T1000 (cell line): ENCODE measurements around the gene SH3D21.

ENCODE experiments used
- DNase-seq: peaks from one replicate; lab custom pipeline; 2025; ENCODE audit warnings: mixed read lengths; lab: John Stamatoyannopoulos, UW

SH3D21 gene

GRCh38 chr1:36306210-36306901 is at the start of gene SH3D21:
SH3D21 (plus strand) TSS chr1:36306368; CDS start chr1:36306421, 53 bp downstream.
- no peak for DNase-seq

- no peak for DNase-seq
Measured at GRCh38 chr1:36256558-36257374, 49.4 kb upstream of the SH3D21 start.

- no peak for DNase-seq
Measured at GRCh38 chr1:36257375-36257767, 48.8 kb upstream of the SH3D21 start.

GRCh38 chr1:36258960-36259344 is 47.2 kb upstream of the SH3D21 start:
- DNase-seq, result no peak

- no peak for DNase-seq
Measured at GRCh38 chr1:36268981-36269380, 37.2 kb upstream of the SH3D21 start.

GRCh38 chr1:36269408-36269838 is 36.7 kb upstream of the SH3D21 start:
- no peak for DNase-seq

- no peak for DNase-seq
Measured at GRCh38 chr1:36273024-36273423, 33.1 kb upstream of the SH3D21 start.

GRCh38 chr1:36274201-36274600 is 32.0 kb upstream of the SH3D21 start:
- no peak for DNase-seq

- DNase-seq, result no peak
Measured at GRCh38 chr1:36276688-36277087, 29.5 kb upstream of the SH3D21 start.

- no peak for DNase-seq
Measured at GRCh38 chr1:36279110-36279788, 26.9 kb upstream of the SH3D21 start.

- no peak for DNase-seq
Measured at GRCh38 chr1:36279789-36280296, 26.3 kb upstream of the SH3D21 start.

GRCh38 chr1:36284061-36284460 is 22.1 kb upstream of the SH3D21 start:
- no peak for DNase-seq

- no peak for DNase-seq
Measured at GRCh38 chr1:36284517-36284916, 21.7 kb upstream of the SH3D21 start.

GRCh38 chr1:36285443-36286101 is 20.6 kb upstream of the SH3D21 start:
- DNase-seq, result peak; percentile 10

- DNase-seq, result no peak
Measured at GRCh38 chr1:36286802-36287201, 19.4 kb upstream of the SH3D21 start.

GRCh38 chr1:36287595-36287994 is 18.6 kb upstream of the SH3D21 start:
- no peak for DNase-seq

GRCh38 chr1:36295390-36295789 is 10.8 kb upstream of the SH3D21 start:
- no peak for DNase-seq

- DNase-seq, result no peak
Measured at GRCh38 chr1:36297062-36297461, 9.1 kb upstream of the SH3D21 start.

GRCh38 chr1:36298640-36299039 is 7.5 kb upstream of the SH3D21 start:
- DNase-seq, result no peak

- no peak for DNase-seq
Measured at GRCh38 chr1:36300526-36300925, 5.6 kb upstream of the SH3D21 start.

- no peak for DNase-seq
Measured at GRCh38 chr1:36301220-36301619, 4.9 kb upstream of the SH3D21 start.

- DNase-seq, result no peak
Measured at GRCh38 chr1:36303244-36303643, 2.9 kb upstream of the SH3D21 start.
